HG03280 (cell line): ENCODE results near the gene ROR2.

ENCODE experiments used
- ATAC-seq: cut with Tn5 transposase; IDR thresholded peaks from one replicate; pipeline ENCODE4 v1.9.1; 2021; ENCODE audit warnings: mild to moderate bottlenecking, moderate library complexity; ENCODE audit not compliant: unreplicated experiment

ROR2 gene

GRCh38 chr9:91903126-91903911 is 46.7 kb downstream of the ROR2 start:
- ATAC-seq = no peak

- ATAC-seq = no peak
These were observed 47.4 kb downstream of the ROR2 start for GRCh38 chr9:91902475-91903125.

DNA sequence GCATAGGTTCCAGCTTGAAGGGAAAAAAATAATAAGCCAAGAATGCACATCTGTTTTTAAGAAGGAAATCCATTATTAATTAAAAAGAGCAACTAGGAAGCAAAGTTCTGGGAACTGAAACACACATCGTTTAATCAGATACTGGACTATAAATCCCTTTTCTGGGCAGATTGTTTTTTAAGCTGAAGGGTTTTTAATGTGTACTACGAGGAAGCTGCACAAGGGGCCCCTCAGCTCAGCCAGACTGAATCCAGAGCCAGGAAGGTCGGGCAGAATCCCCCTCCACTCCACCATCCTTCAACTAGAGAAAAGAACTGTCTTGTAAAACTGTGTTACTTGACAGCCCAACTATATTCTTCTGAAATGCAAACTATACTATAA is 49.2 kb downstream of the ROR2 start:
- no peak for ATAC-seq

DNA sequence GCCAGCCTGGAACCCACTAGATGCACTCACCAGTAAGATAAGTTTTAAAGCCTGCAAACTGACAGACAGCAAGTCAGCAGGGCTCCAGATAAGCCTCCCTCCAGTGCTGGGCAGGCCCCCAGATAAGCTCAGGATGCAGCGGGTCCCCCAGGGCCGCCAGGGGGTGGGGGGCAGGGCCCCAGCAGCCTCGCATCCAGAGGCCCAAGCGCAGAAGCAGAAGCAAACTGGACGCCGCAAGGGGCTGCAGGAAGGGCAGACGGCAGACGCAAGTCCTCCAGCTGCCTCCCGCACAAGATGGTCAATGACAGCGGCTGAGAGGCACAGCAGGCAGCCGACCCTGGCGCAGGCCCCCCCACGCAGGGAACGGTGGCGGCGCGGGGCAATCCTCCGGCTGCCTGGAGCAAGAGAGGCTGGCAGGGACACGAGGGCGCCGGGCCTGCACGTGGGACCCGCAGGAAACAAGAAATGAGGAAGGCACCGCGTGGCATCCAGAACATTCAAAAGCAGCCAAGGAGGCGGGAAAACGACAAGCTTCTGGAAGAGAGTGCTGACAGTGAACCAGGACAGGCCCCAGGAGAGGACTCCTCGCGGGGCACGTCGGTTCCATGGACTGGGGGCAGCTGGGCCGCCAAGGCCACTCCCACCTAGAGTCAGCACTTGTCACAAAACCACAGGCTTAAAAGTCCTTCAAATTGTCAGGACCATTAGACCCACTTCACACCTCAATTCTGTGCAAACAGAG is 49.8 kb downstream of the ROR2 start:
- no peak for ATAC-seq

DNA sequence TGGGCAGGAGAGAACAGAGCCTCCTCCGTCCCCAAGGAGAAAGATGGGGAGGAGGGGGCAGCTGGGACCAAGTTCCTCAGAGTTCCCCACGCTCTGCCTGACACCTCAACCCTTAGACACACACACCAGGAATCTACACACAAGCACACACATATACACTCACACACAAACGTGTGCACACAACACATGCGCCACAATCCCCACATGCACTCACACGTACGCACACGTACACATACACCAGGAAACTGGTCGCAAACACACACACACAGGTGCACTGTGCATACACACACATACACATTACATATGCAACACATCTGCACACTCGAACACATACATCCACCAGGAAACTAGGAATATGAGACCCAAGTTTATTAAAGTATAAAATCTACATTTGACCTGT is 50.4 kb downstream of the ROR2 start:
- no peak for ATAC-seq

DNA sequence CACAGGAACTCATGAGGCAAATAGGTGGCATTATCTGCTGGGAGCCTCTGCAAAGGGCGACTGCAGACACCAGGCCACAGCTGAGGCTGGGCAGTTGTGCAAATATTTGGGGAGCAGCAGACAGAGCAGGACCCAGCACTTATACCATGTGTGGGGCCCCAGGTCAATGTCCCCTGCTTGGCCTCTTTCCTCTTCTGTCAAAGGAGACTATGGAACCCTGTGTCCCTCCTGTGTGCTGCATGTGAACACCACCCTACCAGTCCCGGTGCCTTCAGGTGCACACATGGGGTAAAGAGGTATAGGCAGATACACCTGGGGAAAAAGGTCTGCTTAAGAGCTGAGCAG is 50.8 kb downstream of the ROR2 start:
- no peak for ATAC-seq

DNA sequence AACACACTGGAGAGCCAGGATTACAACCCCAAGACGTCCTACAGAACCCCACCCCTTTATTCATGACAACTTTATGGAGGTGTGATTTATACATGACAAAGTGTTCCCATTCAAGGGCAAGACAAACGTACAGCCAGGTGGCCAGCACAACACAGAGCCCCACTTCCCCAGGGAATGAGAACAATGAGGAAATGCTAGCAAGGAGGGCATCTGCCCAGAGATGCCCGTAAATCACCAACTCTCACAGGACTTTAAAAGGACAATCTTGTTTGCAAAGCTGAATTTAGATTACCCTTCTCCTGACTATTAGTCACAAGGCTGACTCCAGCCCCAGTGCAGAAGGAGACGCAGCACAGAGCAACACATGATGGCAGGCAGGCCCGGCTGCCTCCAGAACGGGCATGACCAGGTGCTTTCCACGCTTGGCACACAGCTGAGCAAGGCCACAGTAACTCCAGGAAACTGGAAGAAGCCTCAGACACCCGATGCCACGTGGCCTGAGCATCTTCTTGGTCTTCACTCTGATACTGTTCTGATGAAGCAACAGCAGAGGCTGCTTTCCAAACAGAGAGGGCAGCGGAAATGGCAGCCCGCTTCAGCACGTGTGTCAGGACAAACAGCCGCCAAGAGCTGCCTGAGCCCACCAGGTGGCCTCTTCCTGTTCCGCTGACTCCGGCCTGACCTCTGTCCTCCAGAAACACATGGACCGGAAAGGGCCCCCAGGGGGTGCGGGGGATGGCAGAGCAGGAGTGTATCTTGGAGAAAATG is 51.4 kb downstream of the ROR2 start:
- ATAC-seq = no peak

- no peak for ATAC-seq
These were observed 52.8 kb downstream of the ROR2 start for GRCh38 chr9:91897201-91897600.

GRCh38 chr9:91896513-91897121 is 53.4 kb downstream of the ROR2 start:
- ATAC-seq = no peak

DNA sequence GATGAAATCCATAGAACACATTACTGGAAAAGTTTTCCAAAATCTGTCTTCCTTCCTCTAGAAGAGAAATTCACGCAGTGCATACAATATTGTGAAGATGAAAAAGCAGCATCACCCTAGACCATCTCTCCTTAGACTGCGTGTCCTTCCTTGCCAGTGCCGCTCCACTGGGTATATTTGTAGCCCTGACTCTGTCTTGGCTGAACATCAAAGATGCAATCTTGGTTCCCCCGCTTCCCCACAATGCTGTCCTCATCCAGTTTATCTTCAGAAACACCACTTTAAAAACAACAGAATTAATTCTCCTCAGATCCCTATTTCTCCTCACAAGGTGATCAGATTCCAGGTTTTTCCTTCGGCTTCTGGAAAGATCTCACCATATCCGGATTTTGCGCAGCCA is 53.9 kb downstream of the ROR2 start:
- no peak for ATAC-seq

- no peak for ATAC-seq
These were observed 55.5 kb downstream of the ROR2 start for GRCh38 chr9:91894536-91894935.

DNA sequence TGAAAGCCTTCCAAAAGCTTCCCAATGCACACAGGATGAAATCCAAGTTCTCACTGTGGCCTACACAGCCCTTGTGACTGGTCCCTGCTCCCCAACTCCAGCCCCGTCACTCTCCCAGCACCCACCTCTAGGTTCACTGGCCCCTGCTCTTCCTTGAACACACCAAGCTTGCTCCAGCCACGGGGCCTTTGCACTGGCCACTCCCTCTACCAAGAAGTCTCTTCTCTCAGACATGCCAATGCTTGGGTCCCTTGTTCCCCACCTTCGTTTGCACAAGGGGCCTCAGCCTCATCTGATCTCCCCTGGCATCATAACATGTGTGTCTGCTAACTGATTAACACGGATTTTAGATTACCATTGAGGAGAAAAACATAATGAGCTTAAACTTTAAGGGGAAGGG is 56.0 kb downstream of the ROR2 start:
- ATAC-seq = no peak

DNA sequence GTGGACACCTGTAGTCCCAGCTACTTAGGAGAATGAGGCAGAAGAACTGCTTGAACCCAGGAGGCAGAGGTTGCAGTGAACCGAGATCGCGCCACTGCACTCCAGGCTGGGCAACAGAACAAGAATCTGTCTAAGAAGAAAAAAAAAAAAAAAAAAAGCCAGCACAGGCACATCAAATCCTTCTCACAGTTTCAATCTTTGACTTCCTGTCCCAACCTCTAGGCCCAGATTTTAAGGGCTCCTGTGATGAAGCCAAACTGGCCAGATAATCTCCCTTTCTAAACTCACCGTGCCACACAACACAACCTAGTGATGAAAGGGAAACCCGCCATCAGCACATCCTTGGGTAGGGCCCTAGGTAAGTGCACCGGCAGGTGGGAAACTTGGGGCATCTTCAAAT is 58.1 kb downstream of the ROR2 start:
- no peak for ATAC-seq

GRCh38 chr9:91890662-91891061 is 59.4 kb downstream of the ROR2 start:
- no peak for ATAC-seq

DNA sequence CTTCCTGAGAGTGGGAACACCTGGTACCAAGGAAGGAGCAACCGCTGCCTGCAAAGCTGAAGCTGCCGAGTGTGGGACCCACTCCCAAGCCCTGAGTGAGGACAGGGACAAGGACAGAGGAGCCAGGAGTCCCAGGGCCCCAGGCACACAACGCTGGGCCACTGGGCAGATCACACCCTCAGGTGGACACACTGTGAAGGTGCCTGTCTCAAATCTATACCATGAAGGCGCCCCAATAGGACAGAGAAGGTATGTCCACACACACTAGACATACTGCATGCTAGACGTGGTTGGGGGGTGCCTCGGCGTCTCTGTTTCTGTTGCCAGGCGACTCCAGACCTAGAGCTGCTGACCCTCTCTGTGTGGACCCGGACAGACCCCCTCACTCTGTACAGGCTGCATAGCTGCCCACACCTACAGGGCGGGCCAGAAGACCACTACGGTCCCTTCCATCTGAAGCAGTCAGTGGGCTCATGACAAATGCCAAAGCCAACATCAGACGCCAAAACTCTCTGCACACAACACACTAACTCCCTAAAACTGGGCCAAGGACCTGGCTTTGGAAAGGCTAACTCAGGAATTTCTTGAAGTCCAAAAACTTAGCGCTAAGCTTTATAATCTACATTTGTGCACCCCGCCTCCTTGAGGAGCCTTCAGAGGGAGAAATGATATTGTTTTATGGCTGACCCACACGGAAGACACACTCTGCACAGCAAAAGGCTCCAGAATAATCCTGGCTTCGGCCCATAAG is 60.7 kb downstream of the ROR2 start:
- no peak for ATAC-seq

GRCh38 chr9:91886414-91887076 is 63.5 kb downstream of the ROR2 start:
- no peak for ATAC-seq

GRCh38 chr9:91885746-91886413 is 64.1 kb downstream of the ROR2 start:
- no peak for ATAC-seq

DNA sequence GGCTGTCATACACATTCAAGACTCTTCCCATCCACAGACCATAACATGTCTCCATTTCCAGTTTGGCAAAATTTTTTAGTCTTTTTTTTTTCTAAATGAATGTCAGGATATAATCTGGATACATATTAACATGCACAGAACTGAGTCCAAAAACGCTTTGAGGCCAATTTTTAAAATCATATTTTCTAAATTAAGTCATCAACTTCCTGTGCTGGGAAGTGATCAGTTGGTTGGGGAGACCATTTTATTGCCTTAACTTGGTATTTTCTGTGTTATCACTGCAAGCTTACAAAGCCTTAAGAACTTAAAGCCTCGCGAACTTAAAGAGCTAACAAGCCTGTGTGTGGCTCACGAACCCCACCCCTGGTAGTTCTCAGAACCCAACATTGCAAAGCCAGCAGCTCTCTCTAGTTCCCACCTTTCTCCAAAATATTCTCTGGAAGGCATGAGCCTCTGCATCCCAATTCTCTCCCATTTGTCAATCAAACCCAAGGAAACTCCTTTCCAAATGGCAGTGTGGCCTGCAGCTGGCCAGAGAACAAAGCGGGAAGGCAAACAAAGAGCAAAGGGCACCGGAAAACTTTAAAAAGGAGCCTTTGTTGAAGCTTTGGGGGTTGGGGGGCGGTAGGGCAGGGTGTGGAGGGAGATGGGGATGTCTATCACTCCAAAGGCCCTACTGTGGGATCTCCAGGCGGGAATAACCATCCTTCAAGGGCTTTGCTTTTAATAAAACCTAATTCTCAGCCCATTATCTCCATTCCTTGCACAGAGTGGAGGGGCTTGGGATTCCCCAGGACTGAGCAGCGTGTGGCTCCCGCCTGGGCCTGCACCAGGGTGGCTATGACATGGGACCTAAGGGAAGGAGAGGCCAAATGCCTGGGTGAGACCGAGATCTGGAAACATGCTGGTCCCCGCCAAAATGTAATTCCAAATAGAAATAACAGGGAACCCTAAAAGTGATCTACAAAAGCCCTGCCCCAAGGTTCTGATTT is 65.0 kb downstream of the ROR2 start:
- ATAC-seq = no peak
